Stomach smooth muscle (tissue), 2 donors: ENCODE results near the gene TTC38.
"Not testable (repeated sequence)": the region's sequence is repeated elsewhere in the genome, so short reads cannot be mapped to it uniquely, and the experiment has no call there.

Experiments used
- H3K27ac ChIP-seq: one replicate; pipeline ENCODE4 v1.7.0; 2013; ENCODE audit warnings: mild to moderate bottlenecking, low read length, inconsistent platforms
- H3K27me3 ChIP-seq, 2 donors: one replicate each; pipeline ENCODE4 v1.7.0; 2013; ENCODE audit warnings: low read length in 2 of 2; ENCODE audit not compliant: insufficient read depth in 2 of 2, control insufficient read depth in 1 of 2
- H3K36me3 ChIP-seq, 2 donors: one replicate each; pipeline ENCODE4 v1.7.0; 2013; ENCODE audit warnings: low read length in 2 of 2; ENCODE audit not compliant: control insufficient read depth in 2 of 2, insufficient read depth in 2 of 2
- H3K4me1 ChIP-seq: one replicate; pipeline ENCODE4 v1.7.0; 2013; ENCODE audit warnings: low read length; ENCODE audit not compliant: control insufficient read depth, insufficient read depth
- H3K4me3 ChIP-seq, 2 donors: one replicate each; pipeline ENCODE4 v1.7.0; 2013; ENCODE audit warnings: low read length in 2 of 2
- H3K9ac ChIP-seq, 2 donors: one replicate each; pipeline ENCODE4 v1.7.0; 2013; ENCODE audit warnings: low read length in 2 of 2, mild to moderate bottlenecking in 1 of 2
- H3K9me3 ChIP-seq, 2 donors: one replicate each; pipeline ENCODE4 v1.7.0; 2013; ENCODE audit warnings: low read length in 2 of 2; ENCODE audit not compliant: control insufficient read depth in 2 of 2
- donor health status: healthy.
- donor health status: Pancreatic carcinoma.

The TTC38 gene

GRCh38 chr22:46297151-46297812, 29.5 kb downstream of the TTC38 start:
- H3K36me3 ChIP-seq: peaks cover 7 to 10% of the 10 kb centered on the region in 2 donors
- no peak overlapping the region for H3K27ac ChIP-seq
- no peaks in the 10 kb centered on the region for H3K9me3 ChIP-seq
- peak overlapping the region in 1 of 2 donors; percentile 14 for H3K9ac ChIP-seq
- peaks cover 16% of the 10 kb centered on the region for H3K4me1 ChIP-seq
- peaks cover 0 to 3% of the 10 kb centered on the region in 2 donors for H3K27me3 ChIP-seq
- H3K4me3 ChIP-seq: peak overlapping the region; percentile 81 to 86

DNA sequence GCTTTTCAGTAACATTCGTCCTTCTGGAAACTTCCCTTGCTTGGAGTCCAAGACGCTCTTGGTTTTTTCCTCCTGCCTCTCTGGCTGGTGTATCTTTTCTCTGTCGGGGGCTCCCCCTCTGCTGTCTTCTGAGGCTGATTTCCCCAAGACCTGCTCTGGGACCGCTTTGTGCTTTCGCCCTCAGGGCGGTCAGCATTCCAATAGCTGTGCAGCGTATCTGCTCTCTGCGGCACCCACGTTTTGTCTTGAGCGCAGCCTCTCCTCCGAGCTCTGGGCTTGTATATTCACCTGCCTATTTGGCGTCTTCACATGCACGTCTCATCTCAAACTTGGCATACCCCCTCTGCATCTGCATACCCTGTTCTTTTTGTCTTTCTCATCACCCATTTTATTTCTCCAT, 31.3 kb downstream of the TTC38 start:
- Histone ChIP-seq H3K4me3 (no peak overlapping the region), H3K4me1 (peaks cover 16% of the 10 kb centered on the region), H3K36me3 (no peaks in the 10 kb centered on the region), H3K9me3 (no peaks in the 10 kb centered on the region), H3K27ac (no peak overlapping the region), H3K27me3 (peaks cover 0 to 3% of the 10 kb centered on the region in 2 donors), H3K9ac (no peak overlapping the region)

DNA sequence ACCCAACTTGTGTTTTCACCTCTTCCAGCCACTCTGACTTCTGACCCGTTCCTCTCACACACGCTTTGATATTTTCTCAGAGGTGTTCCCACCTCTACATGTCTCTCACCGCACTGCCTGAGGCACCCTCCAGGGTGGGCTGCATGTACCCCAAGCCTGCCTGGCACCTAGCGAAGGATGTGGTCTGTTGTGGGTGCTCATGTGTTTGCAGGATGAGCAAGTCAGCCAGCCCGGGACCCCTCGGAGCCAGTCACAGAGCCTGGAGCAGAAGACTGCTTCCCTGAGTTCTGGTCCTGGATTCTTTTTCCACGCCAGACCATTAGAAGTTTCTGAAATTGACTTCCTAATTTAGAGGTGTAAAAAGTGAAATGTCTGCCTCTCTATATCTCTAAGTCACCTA, 32.7 kb downstream of the TTC38 start:
- Histone ChIP-seq H3K36me3 (no peaks in the 10 kb centered on the region), H3K27me3 (peaks cover 0 to 3% of the 10 kb centered on the region in 2 donors), H3K9me3 (no peaks in the 10 kb centered on the region), H3K4me1 (peaks cover 16% of the 10 kb centered on the region), H3K4me3 (no peak overlapping the region), H3K9ac (no peak overlapping the region), H3K27ac (no peak overlapping the region)

GRCh38 chr22:46303347-46303965, 35.6 kb downstream of the TTC38 start:
- H3K27ac ChIP-seq: no peak overlapping the region
- peaks cover 0 to 3% of the 10 kb centered on the region in 2 donors for H3K27me3 ChIP-seq
- H3K4me1 ChIP-seq: no peaks in the 10 kb centered on the region
- H3K9me3 ChIP-seq: no peaks in the 10 kb centered on the region
- no peak overlapping the region for H3K9ac ChIP-seq
- no peaks in the 10 kb centered on the region for H3K36me3 ChIP-seq
- H3K4me3 ChIP-seq: no peak overlapping the region

DNA sequence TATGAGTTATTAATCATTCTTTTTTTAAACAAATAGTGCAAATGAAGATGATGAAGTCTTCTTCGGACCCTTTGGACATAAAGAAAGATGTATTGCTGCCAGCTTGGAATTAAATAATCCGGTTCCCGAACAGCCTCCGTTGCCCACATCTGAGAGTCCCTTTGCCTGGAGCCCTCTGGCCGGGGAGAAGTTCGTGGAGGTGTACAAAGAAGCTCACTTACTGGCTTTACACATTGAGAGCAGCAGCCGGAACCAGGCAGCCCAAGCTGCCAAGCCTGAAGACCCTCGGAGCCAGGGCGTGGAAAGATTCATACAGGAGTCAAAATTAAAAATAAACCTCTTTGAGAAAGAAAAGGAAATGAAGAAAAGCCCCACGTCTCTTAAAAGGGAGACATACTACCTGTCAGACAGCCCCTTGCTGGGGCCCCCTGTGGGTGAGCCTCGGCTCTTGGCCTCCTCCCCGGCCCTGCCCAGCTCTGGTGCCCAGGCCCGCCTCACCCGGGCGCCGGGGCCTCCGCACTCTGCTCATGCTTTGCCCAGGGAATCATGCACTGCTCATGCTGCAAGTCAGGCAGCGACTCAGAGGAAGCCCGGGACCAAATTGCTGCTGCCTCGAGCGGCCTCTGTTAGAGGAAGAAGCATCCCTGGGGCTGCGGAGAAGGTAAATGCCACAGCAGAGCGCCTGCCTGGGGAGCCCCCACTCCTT, 40.6 kb downstream of the TTC38 start:
- H3K4me3 ChIP-seq: no peak overlapping the region
- H3K9ac ChIP-seq: no peak overlapping the region
- no peaks in the 10 kb centered on the region for H3K9me3 ChIP-seq
- H3K4me1 ChIP-seq: no peaks in the 10 kb centered on the region
- H3K27ac ChIP-seq: no peak overlapping the region
- no peaks in the 10 kb centered on the region for H3K36me3 ChIP-seq
- no peaks in the 10 kb centered on the region for H3K27me3 ChIP-seq

DNA sequence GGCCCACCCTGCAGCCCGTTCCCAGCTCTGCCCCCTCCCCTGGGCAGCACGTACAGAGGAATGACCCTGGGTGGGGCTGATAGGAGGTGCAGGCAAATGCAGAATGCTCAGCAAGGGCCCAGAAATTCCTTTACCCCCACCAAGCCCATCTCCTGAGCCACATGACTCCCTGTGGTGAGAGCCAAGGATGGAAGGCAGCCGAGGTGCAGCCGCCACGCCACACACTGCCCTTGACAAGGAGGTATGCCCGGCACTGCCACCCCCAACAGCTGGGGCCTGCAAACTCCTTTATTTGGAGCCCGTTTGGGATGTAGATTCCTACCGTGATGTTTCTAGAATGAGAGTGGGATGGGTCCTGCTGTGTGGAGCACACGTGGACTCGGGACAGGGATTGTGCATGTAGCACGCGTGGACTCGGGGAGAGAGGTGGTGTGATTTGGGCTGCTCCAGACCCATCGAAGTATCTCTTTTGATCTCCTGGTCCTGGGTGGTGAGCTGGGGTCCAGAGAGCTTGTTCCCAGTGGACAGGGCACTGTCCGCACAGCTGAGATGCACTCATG, 41.8 kb downstream of the TTC38 start:
- no peak overlapping the region for H3K4me3 ChIP-seq
- H3K9me3 ChIP-seq: no peaks in the 10 kb centered on the region
- H3K27me3 ChIP-seq: no peaks in the 10 kb centered on the region
- H3K36me3 ChIP-seq: no peaks in the 10 kb centered on the region
- no peak overlapping the region for H3K9ac ChIP-seq
- no peaks in the 10 kb centered on the region for H3K4me1 ChIP-seq
- no peak overlapping the region for H3K27ac ChIP-seq

GRCh38 chr22:46312056-46312455, 44.2 kb downstream of the TTC38 start:
- H3K27me3 ChIP-seq: no peaks in the 10 kb centered on the region
- H3K27ac ChIP-seq: no peak overlapping the region
- no peak overlapping the region for H3K9ac ChIP-seq
- no peaks in the 10 kb centered on the region for H3K4me1 ChIP-seq
- no peaks in the 10 kb centered on the region for H3K36me3 ChIP-seq
- H3K4me3 ChIP-seq: no peak overlapping the region
- no peaks in the 10 kb centered on the region for H3K9me3 ChIP-seq

DNA sequence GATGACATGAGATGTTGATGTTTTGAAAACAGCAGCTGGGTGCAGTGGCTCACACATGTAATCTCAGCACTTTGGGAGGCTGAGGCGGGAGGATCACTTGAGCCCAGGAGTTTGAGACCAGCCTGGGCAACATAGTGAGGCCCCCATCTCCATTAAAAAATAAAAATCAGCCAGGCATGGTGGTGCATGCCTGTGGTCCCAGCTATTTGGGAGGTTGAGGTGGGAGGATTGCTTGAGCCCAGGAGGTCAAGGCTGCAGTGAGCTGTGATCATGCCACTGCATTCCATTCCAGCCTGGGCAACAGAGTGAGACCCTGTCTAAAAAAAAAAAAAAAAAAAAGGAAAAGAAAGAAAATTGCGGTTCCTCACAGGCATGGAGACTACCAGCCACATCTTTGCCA, 45.0 kb downstream of the TTC38 start:
- not testable (repeated sequence) for H3K4me1 ChIP-seq, H3K9me3 ChIP-seq, H3K9ac ChIP-seq, H3K4me3 ChIP-seq, H3K36me3 ChIP-seq, H3K27me3 ChIP-seq, H3K27ac ChIP-seq

GRCh38 chr22:46315976-46316375, 48.2 kb downstream of the TTC38 start:
- Histone ChIP-seq H3K4me3 (no peak overlapping the region), H3K27ac (no peak overlapping the region)

DNA sequence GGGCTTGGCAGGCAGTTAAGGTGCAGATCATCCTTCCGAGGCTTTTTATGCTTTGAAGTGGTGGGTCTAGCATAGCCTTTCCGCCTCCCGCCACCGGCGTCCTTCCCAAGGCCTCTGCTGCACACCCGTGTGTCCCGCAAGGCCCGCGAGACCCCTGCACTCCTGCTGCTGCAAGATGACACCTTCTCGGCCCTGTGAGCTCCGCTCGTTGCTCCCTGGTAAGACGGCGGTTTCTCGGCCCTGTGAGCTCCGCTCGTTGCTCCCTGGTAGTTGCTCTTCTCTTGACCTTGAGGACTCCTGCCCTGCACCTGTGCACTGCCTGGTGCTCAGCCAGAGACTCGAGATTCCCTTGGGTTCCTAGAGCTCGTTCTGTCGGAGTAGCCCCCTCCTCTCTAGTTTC, 49.8 kb downstream of the TTC38 start:
- Histone ChIP-seq H3K4me1 (no peaks in the 10 kb centered on the region), H3K27me3 (no peaks in the 10 kb centered on the region), H3K27ac (no peak overlapping the region), H3K4me3 (no peak overlapping the region), H3K9me3 (no peaks in the 10 kb centered on the region), H3K36me3 (no peaks in the 10 kb centered on the region), H3K9ac (no peak overlapping the region)

More at GRCh38 chr22:46315976-46316375, 48.2 kb downstream of the TTC38 start:
- Histone ChIP-seq H3K4me1 (no peaks in the 10 kb centered on the region), H3K27me3 (no peaks in the 10 kb centered on the region), H3K9ac (no peak overlapping the region), H3K36me3 (no peaks in the 10 kb centered on the region), H3K9me3 (no peaks in the 10 kb centered on the region)
